H9 (cell line): ENCODE results near the gene CKS1B. TPM values are rescaled to one million over a fixed set of nuclear protein-coding genes. Genes with fewer than 3 reads are reported as not detected.

ENCODE experiments used
- DNase-seq: peaks from one replicate; pipeline ENCODE4 v3.0.0-alpha.2; 2017
- H2AFZ ChIP-seq: one replicate; pipeline ENCODE4 v1.6.1; 2013; ENCODE audit warnings: mild to moderate bottlenecking, low read length, control low read depth, moderate library complexity
- H2AK5ac ChIP-seq: 2 replicates; pipeline ENCODE4 v1.6.1; 2013; ENCODE audit warnings: low read length, control low read depth, mixed read lengths; ENCODE audit not compliant: insufficient read length
- H2BK120ac ChIP-seq: one replicate; pipeline ENCODE4 v1.6.1; 2013; ENCODE audit warnings: low read depth, mild to moderate bottlenecking, low read length, control low read depth, inconsistent platforms; ENCODE audit not compliant: poor library complexity, severe bottlenecking
- H2BK12ac ChIP-seq: 2 replicates; pipeline ENCODE4 v1.6.1; 2013; ENCODE audit warnings: low read length, control low read depth, mixed read lengths, low read depth; ENCODE audit not compliant: insufficient read length
- H2BK15ac ChIP-seq: 2 replicates; pipeline ENCODE4 v1.6.1; 2013; ENCODE audit warnings: low read depth, low read length, control low read depth
- H2BK20ac ChIP-seq: one replicate; pipeline ENCODE4 v1.6.1; 2013; ENCODE audit warnings: low read depth, mild to moderate bottlenecking, low read length, control low read depth, inconsistent platforms; ENCODE audit not compliant: poor library complexity, severe bottlenecking
- H2BK5ac ChIP-seq: 2 replicates; pipeline ENCODE4 v1.6.1; 2013; ENCODE audit warnings: low read length, control low read depth, mixed read lengths; ENCODE audit not compliant: insufficient read length
- H3K14ac ChIP-seq: 2 replicates; pipeline ENCODE4 v1.6.1; 2013; ENCODE audit warnings: low read length, control low read depth; ENCODE audit not compliant: insufficient read depth
- H3K18ac ChIP-seq: 2 replicates; pipeline ENCODE4 v1.6.1; 2013; ENCODE audit warnings: low read depth, mild to moderate bottlenecking, mixed read lengths, low read length, control low read depth; ENCODE audit not compliant: insufficient read length
- H3K23ac ChIP-seq: 2 replicates; pipeline ENCODE4 v1.6.1; 2013; ENCODE audit warnings: low read length, control low read depth, mixed read lengths, low read depth; ENCODE audit not compliant: insufficient read length
- H3K23me2 ChIP-seq: 2 replicates; pipeline ENCODE4 v1.6.1; 2013; ENCODE audit warnings: low read depth, mild to moderate bottlenecking, mixed read lengths, low read length, control low read depth; ENCODE audit not compliant: insufficient read length, poor library complexity, severe bottlenecking
- H3K27ac ChIP-seq: 2 replicates; pipeline ENCODE4 v1.5.1; 2013; ENCODE audit warnings: low read length, control low read depth, mixed read lengths, low read depth; ENCODE audit not compliant: insufficient read length
- H3K27me3 ChIP-seq: 2 replicates; pipeline ENCODE4 v1.6.1; 2013; ENCODE audit warnings: low read length, control low read depth, inconsistent platforms; ENCODE audit not compliant: insufficient read depth
- H3K4ac ChIP-seq: 2 replicates; pipeline ENCODE4 v1.6.1; 2013; ENCODE audit warnings: low read depth, mild to moderate bottlenecking, control low read depth, inconsistent platforms, low read length, moderate library complexity
- H3K4me1 ChIP-seq: 2 replicates; pipeline ENCODE4 v1.6.1; 2013; ENCODE audit warnings: low read length, control low read depth, inconsistent platforms; ENCODE audit not compliant: insufficient read depth
- H3K4me2 ChIP-seq: 2 replicates; pipeline ENCODE4 v1.6.1; 2013; ENCODE audit warnings: low read length, control low read depth, mixed read lengths; ENCODE audit not compliant: insufficient read length, insufficient read depth
- H3K56ac ChIP-seq: 2 replicates; pipeline ENCODE4 v1.6.1; 2013; ENCODE audit warnings: low read depth, mild to moderate bottlenecking, mixed read lengths, low read length, control low read depth; ENCODE audit not compliant: insufficient read length
- H3K79me1 ChIP-seq: 2 replicates; pipeline ENCODE4 v1.6.1; 2013; ENCODE audit warnings: low read depth, mild to moderate bottlenecking, moderate library complexity, low read length, control low read depth, inconsistent platforms; ENCODE audit not compliant: insufficient read depth, poor library complexity, severe bottlenecking
- H3K79me2 ChIP-seq: 2 replicates; pipeline ENCODE4 v1.6.1; 2013; ENCODE audit warnings: low read length, control low read depth, inconsistent platforms; ENCODE audit not compliant: insufficient read depth
- H3K9ac ChIP-seq: 2 replicates; pipeline ENCODE4 v1.6.1; 2013; ENCODE audit warnings: low read length, control low read depth, mixed read lengths; ENCODE audit not compliant: insufficient read length; ENCODE audit errors: extremely low read depth
- H3K9me3 ChIP-seq: one replicate; pipeline ENCODE4 v1.6.1; 2013; ENCODE audit warnings: low read depth, low read length, inconsistent platforms; ENCODE audit not compliant: control insufficient read depth
- H3T11ph ChIP-seq: one replicate; pipeline ENCODE4 v1.6.1; 2013; ENCODE audit warnings: mild to moderate bottlenecking, low read length, control low read depth, inconsistent platforms
- H4K20me1 ChIP-seq: one replicate; pipeline ENCODE4 v1.6.1; 2013; ENCODE audit not compliant: control insufficient read depth, insufficient read length, insufficient read depth
- H4K5ac ChIP-seq: 2 replicates; pipeline ENCODE4 v1.6.1; 2013; ENCODE audit warnings: low read depth, mild to moderate bottlenecking, mixed read lengths, low read length, control low read depth; ENCODE audit not compliant: insufficient read length
- H4K8ac ChIP-seq: replicated peaks from 2 replicates; pipeline ENCODE4 v1.6.1; 2013; ENCODE audit warnings: low read length, control low read depth, mixed read lengths, low read depth; ENCODE audit not compliant: insufficient read length
- H4K91ac ChIP-seq: 2 replicates; pipeline ENCODE4 v1.6.1; 2013; ENCODE audit warnings: low read depth, mild to moderate bottlenecking, moderate library complexity, mixed read lengths, low read length, control low read depth; ENCODE audit not compliant: insufficient read length
- H3K27ac Mint-ChIP-seq, 3 experiments: 2 replicates in 2 of 3; 3 replicates in 1 of 3; pipeline ENCODE4 v1.8.0; 2020 to 2021; ENCODE audit warnings: mixed read lengths in 3 of 3, mild to moderate bottlenecking in 1 of 3, moderate library complexity in 1 of 3
- H3K27me3 Mint-ChIP-seq: 2 replicates; pipeline ENCODE4 v1.8.0; 2021; ENCODE audit warnings: low read depth, mild to moderate bottlenecking, moderate library complexity, mixed read lengths
- H3K36me3 Mint-ChIP-seq, 3 experiments: 2 replicates in 2 of 3; 3 replicates in 1 of 3; pipeline ENCODE4 v1.8.0; 2020 to 2021; ENCODE audit warnings: low read depth in 3 of 3, mixed read lengths in 3 of 3; ENCODE audit not compliant: insufficient read depth in 1 of 3
- H3K4me1 Mint-ChIP-seq, 2 experiments: 2 replicates each; pipeline ENCODE4 v1.8.0; 2020; ENCODE audit warnings: mixed read lengths in 2 of 2
- H3K4me3 Mint-ChIP-seq, 2 experiments: 2 replicates in 1 of 2; 3 replicates in 1 of 2; pipeline ENCODE4 v1.8.0; 2020 to 2021; ENCODE audit warnings: mild to moderate bottlenecking in 2 of 2, mixed read lengths in 2 of 2, moderate library complexity in 1 of 2
- H3K9me3 Mint-ChIP-seq, 2 experiments: 2 replicates in 1 of 2; 3 replicates in 1 of 2; pipeline ENCODE4 v1.8.0; 2020; ENCODE audit warnings: mild to moderate bottlenecking in 2 of 2, mixed read lengths in 2 of 2, moderate library complexity in 1 of 2
- CTCF ChIP-seq: fragments of 200-600 bp; sonication (generic); conservative IDR thresholded peaks from 3 replicates; pipeline ENCODE4 v1.8.0; 2021; ENCODE audit warnings: antibody characterized with exemption, mild to moderate bottlenecking
- WGBS: extraction: QIAGEN DNeasy Blood & Tissue Kit; methylation state at CpG from one replicate; pipeline ENCODE4 v1.1.7; 2013; ENCODE audit warnings: missing lambda C conversion rate, low lambda C conversion rate, mixed read lengths; ENCODE audit not compliant: insufficient read length; ENCODE audit errors: extremely low coverage; 5-methylcytosine and 5-hydroxymethylcytosine counted together
- total RNA-seq: library from RNA; stranded (reverse); gene quantifications from 2 replicates; pipeline ENCODE4 v1.2.1, GENCODE V29; 2021

Gene CKS1B
- total RNA-seq, 1 experiment from 2014 or later, result 279 TPM

GRCh38 chr1:154958036-154958435 lies 16.4 kb upstream of the CKS1B start:
- Histone ChIP-seq H3K23me2 (peaks cover 16% of the 10 kb centered on the region), H2BK12ac (no peak overlapping the region), H3K4me1 (peaks cover 6% of the 10 kb centered on the region; the same call in 1 of the 2 replicates), H3K79me2 (no peaks in the 10 kb centered on the region; the same call in 1 of the 2 replicates), H3K14ac (no peak overlapping the region), H3K27ac (no peak overlapping the region), H4K8ac (no peak overlapping the region), H3K9me3 (no peaks in the 10 kb centered on the region), H3K4me2 (no peak overlapping the region), H2BK5ac (no peak overlapping the region), H4K20me1 (no peaks in the 10 kb centered on the region), H3T11ph (no peak overlapping the region), H3K56ac (no peak overlapping the region), H2AFZ (no peak overlapping the region), H2BK20ac (no peak overlapping the region), H3K27me3 (no peaks in the 10 kb centered on the region), H3K18ac (no peak overlapping the region), H3K79me1 (no peaks in the 10 kb centered on the region), H2AK5ac (no peak overlapping the region), H4K5ac (no peak overlapping the region), H2BK15ac (no peak overlapping the region), H3K23ac (no peak overlapping the region), H3K4ac (no peak overlapping the region), H4K91ac (no peak overlapping the region), H3K9ac (no peak overlapping the region), H2BK120ac (no peak overlapping the region)
- Mint-ChIP-seq H3K9me3 (no peaks in the 10 kb centered on the region), H3K27ac (no peak overlapping the region), H3K4me3 (no peak overlapping the region), H3K36me3 (peaks cover 7 to 36% (median 24%) of the 10 kb centered on the region in 3 experiments; a peak in 6 of 7 replicates), H3K4me1 (peaks cover 62 to 70% of the 10 kb centered on the region in 2 experiments), H3K27me3 (no peaks in the 10 kb centered on the region)
- TF ChIP-seq CTCF, result no peak
- WGBS, result no CpG with 5 or more reads among the region's 2 CpGs
- no peak for DNase-seq
